NCI-H1105 (cell line): Measurements from ENCODE around the gene LYPLAL1.
"Not testable (repeated sequence)": the region's sequence is repeated elsewhere in the genome, so short reads cannot be mapped to it uniquely, and the experiment has no call there.

Experiments used
- DNase-seq: peaks from one replicate; lab custom pipeline; 2025; lab: John Stamatoyannopoulos, UW

Gene LYPLAL1

DNA sequence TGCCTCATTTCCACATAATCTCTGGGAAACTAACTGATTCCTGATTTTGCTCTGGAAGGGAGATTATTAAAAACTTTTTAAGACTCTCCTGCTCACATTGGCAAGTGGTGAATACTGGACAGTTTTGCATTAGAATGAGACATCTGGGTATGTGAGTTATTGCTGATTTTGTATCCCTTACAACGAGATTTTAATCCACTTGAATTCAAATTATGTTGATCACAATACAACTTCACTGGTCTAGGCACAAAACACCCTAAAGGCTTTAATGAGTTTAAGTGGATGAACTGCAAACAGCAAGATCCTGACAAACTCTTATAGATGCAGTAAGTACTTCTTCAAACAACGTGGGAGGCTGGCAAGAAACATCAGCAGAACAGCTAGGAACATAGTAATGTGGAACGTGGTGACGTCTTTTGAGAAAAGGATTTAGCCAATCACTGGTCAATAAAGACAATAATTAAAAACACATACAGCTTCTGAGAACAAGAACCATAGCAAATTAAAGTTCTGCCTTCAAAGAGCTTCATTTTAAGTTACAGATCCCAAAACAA lies 10.2 kb upstream of the LYPLAL1 start:
- no peak for DNase-seq

DNA sequence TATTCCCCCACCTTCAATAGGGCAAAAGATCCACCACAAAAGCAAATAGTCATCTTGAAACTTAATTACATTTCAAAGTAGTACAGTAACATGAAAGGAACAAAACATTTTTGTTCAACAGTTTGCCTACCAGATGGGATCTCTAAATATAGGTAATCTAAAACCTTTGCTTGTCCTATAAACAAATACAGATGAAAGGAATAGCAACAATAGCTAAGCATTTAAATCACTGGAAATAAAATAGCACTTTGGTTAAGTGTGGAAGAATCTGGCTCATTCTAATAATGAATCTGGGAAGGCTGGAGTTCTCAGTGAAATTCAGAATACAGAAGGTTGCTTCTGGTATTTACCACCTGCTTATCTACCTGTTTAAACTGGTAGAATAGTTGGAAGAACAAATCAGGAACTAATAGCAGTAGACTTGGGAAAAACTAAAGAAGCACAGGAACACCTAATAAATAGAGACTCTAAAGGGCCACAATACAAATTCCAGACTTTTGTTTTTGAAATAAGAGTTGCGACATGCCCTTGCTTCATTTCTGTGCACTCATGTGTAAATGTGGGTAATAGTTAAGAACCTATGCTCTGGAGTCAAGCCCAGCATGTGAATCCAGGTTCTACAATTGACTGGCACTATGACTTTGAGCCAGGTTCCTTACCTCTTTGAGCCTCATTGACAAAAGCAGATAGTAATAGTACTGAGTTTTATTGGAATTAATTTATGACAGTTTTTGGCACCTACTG lies 2.3 kb upstream of the LYPLAL1 start:
- no peak for DNase-seq

- no peak for DNase-seq
These were observed 857 bp upstream of the LYPLAL1 start for GRCh38 chr1:219172821-219173220.

- DNase-seq: no peak
These were observed 282 bp upstream of the LYPLAL1 start for GRCh38 chr1:219173434-219173757.

DNA sequence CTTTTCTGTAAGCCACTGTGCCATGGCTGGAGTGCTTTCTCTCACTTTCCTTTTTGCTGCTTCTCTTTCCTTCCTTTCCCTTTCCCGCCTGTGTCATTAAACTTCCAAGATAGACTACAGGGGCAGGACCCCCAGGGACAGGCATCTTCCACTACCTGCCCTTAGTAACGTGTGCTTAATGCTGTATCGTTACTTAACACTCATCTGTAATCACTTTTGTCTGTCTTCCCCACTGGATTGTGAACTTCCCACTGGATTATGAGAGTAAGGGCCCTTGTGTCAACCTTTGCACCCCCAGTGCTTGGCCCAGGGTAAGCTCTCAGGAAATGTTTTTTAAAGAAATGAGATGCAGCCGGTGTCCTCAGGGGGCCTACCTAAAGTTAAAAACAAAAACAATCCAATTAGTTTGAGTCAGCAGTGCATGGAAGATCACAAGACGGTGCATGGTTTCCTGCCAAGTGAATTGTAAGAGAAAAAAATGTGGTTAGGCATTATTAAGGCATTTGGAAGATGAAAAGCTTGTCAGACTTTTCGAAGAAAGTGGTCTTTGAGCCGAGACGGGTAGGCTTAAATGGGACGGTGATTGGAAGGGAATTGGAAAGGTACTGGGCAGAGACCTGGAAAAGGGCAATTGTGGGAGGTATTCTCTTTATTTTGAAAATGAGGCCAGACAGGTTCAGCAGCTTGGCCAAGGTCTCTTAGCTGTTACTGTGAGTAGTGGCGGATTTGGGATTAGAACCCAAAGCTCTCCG lies 958 bp downstream of the LYPLAL1 start:
- DNase-seq: no peak

- DNase-seq: no peak
These were observed 1.5 kb downstream of the LYPLAL1 start for GRCh38 chr1:219175212-219175564.

DNA sequence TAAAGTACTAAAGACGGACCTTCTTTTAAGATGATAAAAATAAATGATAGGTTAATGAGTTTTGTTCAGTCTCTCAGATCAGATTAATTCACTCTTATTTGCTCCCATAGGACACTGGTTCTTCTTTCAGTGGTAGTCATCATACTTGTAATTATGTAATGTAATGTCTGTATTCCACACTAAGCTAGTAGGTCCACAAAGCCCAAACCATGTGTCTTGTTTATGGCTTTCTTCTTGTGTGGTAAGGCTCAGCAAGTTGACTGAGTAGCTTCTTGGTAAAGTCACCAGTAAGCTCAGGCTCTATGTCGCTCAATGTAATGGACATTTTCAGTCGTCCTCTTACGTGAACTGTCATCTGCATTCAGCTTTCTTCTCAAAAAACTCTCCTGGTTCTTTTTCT lies 2.5 kb downstream of the LYPLAL1 start:
- no peak for DNase-seq

GRCh38 chr1:219177363-219177762 lies 3.7 kb downstream of the LYPLAL1 start:
- no peak for DNase-seq

- DNase-seq: no peak
These were observed 4.3 kb downstream of the LYPLAL1 start for GRCh38 chr1:219177940-219178339.

DNA sequence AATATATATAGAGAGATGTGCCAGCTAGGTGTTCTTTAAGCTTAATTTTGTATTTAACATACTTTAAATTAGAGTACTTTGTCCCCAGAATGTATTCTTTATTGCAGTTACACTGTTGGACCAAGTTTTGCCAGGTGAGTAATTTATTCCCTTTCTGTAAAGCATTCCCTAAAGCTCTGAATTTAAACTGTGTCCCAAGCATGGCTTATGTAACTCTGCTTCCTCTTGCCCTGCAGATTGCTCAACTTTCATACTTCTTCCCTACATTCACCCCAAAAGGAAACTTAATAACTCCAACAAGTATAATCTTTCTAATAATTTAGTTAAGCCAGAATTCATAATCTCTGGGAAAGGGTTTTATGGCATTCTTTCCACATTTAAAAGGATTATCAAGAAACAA lies 5.6 kb downstream of the LYPLAL1 start:
- no peak for DNase-seq

DNA sequence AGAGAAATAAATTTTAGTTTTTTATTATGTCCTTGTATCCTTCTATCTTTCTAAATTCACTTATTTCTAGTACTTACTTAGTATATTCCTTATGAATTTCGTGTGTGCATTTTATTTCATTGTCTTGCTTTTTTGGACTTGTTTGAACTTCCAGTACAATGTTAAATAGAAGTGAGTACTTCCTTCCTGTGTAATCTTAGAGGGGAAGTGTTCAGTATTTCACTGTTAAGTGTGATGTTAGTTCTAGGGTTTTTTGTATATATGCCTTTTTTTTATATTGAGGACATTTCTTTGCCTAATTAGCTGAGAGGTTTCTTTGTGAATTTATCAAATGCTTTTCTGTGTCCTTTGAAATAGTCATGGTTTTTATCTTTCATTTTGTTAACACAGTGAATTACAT lies 10.7 kb downstream of the LYPLAL1 start:
- no peak for DNase-seq

GRCh38 chr1:219185486-219186117 lies 11.9 kb downstream of the LYPLAL1 start:
- no peak for DNase-seq

DNA sequence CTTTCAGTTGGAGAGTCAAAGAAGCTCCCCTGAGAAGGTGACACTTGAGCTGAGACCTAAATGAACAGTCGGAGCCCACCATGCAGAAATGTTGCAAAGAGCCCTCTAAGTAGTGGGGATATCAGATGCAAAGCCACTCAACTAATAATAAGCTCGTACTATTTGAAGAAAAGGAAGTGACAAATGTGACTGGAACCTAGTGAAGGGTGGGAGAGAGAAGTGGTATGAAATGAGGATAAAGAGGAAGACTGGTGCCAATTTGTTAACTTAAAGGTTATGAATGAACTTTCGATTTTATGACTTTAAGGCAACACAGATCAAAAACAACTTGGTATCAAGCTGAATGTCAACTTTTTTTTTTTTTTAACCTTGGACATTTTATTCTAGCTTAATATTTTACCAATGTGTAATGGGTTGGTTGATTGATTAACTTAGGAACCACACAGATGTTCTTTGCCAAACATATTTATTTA lies 14.7 kb downstream of the LYPLAL1 start:
- no peak for DNase-seq

DNA sequence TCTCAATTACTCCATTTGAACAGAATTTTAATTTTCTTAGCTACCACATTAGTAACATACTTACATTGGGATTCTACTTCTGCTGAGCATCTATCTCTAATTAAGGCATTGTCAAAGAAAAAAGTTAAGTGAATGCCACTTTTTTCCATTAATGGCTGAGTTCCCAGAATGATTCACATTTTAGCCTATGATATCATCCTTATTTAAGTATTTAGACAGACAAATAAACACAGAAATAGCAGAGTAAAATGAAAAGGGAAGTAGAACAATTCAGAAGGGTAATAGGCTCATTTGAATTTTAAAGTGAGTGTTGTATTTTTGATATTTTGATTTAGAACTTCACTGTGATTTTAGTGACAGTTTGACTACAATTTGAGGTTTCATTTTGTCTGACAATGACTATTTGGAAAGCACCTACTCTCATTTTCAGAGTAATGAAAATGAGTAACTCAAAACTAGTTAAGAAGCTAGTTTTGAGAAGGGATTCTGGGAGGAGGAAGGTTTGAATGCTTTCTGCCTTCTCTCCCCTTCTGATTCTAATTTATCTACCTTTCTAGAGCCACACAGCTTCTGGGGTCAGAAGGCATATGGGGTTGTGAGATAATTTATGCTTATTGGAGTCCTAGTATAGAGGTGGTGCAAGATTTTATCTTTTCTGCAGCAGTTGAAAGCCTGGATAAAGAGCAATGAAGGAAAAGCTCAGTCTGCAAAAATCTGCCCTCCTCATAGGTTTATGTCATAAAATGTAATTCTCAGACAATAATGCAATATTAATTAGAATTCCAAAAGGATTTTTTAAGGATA lies 15.5 kb downstream of the LYPLAL1 start:
- no peak for DNase-seq

GRCh38 chr1:219189952-219190351 lies 16.3 kb downstream of the LYPLAL1 start:
- no peak for DNase-seq

DNA sequence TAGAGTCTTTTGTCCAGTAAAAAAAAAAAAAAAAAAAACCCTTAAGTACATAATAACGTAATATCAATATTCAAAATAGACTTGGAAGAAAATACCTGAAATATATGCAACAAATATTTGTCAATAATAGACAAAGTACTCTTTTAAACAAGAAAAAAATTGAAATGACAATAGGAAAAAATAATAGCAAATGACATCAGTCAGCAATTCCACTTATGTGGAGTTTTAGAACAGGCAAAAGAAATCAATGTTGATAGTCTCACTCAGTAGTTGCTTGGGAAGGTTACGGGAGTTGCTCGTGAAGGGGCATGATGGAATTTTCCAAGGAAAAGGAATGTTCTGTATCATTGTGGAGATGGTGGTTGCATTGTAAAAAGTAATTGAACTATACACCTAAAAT lies 16.9 kb downstream of the LYPLAL1 start:
- DNase-seq: no peak

DNA sequence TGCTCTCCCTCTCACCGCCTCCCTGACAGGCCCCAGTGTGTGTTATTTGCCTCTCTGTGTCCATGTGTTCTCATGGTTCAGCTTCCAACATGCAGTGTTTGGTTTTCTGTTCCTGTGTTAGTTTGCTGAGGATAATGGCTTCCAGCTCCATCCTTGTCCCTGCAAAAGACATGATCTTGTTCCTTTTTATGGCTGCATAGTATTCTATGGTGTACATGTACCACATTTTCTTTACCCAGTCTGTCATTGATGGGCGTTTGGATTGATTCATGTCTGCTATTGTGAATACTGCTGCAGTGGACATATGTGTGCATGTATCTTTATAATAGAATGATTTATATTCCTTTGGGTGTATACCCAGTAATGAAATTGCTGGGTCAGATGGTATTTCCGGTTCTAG lies 22.2 kb downstream of the LYPLAL1 start:
- not testable (repeated sequence) for DNase-seq

- DNase-seq: no peak
These were observed 28.0 kb downstream of the LYPLAL1 start for GRCh38 chr1:219201656-219202055.

- no peak for DNase-seq
These were observed 28.9 kb downstream of the LYPLAL1 start for GRCh38 chr1:219202567-219202966.

- no peak for DNase-seq
These were observed 32.7 kb downstream of the LYPLAL1 start for GRCh38 chr1:219206350-219206749.

- no peak for DNase-seq
These were observed 35.9 kb downstream of the LYPLAL1 start for GRCh38 chr1:219209578-219209977.

GRCh38 chr1:219210067-219210466 lies 36.4 kb downstream of the LYPLAL1 start:
- DNase-seq: no peak
